NCI-H146 treated with DMSO at 0.1 percent for 48 hours (cell line): Measurements from ENCODE around the gene PLP1.
"Not testable (repeated sequence)": the region's sequence is repeated elsewhere in the genome, so short reads cannot be mapped to it uniquely, and the experiment has no call there.

ENCODE experiments used
- DNase-seq: peaks from one replicate; lab custom pipeline; 2025; ENCODE audit not compliant: unreplicated experiment; lab: John Stamatoyannopoulos, UW

PLP1 gene

DNA sequence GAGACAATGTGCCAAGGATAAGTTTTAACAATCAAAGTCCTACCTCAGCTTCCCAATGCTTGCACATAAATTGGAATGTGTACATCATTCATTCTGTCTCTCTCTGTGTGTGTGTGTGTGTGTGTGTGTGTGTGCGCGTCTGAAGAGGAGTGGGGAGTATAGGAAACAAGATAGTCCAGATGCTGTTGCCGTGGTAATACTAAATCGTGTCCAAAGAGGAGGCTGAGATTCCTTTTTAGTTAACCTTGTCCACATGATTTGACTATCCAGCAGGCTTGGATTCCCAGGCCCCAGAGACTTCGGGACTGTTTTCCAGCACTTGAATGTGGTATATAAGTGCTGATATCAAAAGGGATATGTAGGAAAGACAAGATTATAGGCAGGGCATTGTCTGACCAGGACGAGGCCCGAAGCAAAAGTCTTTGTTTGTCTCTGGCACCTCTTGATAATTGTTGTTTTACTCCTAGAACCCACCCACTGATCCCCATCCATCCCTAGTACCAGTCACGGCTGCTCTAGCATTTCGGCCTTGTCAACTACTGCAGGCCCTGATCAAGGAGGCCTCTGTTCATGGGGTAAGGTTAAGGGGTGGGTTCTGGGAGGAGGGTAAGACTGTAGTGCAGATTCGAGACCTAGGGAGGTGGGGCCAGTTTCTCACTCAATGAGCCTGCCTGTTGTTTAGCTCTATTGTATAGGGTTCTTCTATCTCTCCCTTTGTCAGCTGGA lies 3.9 kb downstream of the PLP1 start:
- DNase-seq, result no peak

DNA sequence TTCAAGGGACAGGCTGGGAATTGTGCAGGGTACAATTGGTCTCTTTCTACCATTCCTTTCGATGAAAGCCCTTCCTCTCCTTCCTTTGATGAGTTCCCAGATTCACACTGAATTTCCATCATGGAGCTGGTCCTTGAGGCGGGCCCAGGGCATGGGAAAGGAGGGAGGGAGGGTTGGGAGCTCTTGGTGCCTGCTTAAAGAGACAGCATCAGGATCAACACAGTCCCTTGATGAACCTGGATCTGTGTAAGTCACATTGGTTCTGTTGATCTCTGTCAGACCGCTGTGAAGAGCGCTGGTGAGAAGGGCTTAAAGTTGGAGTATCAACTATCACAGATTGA lies 4.4 kb downstream of the PLP1 start:
- DNase-seq, result no peak

DNA sequence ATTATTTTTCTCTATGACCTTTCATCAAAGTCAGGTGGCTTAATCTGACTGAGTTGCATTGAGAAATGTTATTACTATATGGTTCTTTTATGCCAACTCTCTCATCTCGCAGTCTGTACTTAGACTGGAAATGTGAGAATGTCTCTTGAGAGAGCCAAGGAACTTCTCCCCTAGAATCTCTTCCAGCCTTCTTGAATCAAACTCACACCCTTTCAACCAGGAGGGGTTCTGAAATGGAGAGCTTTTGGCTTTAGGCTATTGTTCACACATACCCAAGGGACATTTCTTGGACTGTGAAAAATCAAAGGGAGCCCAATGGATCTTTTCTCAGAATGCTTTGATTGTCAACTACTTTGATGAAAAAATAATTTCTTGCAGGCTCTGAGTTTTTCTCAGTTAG lies 5.1 kb downstream of the PLP1 start:
- DNase-seq, result no peak

GRCh38 chrX:103782640-103783039 lies 6.0 kb downstream of the PLP1 start:
- DNase-seq, result no peak

- no peak for DNase-seq
These were observed 6.6 kb downstream of the PLP1 start for GRCh38 chrX:103783196-103783595.

GRCh38 chrX:103783971-103784370 lies 7.3 kb downstream of the PLP1 start:
- DNase-seq, result no peak

- no peak for DNase-seq
These were observed 12.4 kb downstream of the PLP1 start for GRCh38 chrX:103789004-103789403.

- DNase-seq, result peak; percentile 81
These were observed 14.6 kb downstream of the PLP1 start for GRCh38 chrX:103791228-103791627.

DNA sequence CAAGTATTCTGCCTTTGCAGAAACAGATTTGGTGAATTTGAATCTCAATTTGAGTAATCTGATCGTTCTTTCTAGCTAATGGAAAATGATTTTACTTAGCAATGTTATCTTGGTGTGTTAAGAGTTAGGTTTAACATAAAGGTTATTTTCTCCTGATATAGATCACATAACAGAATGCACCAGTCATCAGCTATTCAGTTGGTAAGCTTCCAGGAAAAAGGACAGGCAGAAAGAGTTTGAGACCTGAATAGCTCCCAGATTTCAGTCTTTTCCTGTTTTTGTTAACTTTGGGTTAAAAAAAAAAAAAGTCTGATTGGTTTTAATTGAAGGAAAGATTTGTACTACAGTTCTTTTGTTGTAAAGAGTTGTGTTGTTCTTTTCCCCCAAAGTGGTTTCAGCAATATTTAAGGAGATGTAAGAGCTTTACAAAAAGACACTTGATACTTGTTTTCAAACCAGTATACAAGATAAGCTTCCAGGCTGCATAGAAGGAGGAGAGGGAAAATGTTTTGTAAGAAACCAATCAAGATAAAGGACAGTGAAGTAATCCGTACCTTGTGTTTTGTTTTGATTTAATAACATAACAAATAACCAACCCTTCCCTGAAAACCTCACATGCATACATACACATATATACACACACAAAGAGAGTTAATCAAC lies 15.3 kb downstream of the PLP1 start:
- no peak for DNase-seq

DNA sequence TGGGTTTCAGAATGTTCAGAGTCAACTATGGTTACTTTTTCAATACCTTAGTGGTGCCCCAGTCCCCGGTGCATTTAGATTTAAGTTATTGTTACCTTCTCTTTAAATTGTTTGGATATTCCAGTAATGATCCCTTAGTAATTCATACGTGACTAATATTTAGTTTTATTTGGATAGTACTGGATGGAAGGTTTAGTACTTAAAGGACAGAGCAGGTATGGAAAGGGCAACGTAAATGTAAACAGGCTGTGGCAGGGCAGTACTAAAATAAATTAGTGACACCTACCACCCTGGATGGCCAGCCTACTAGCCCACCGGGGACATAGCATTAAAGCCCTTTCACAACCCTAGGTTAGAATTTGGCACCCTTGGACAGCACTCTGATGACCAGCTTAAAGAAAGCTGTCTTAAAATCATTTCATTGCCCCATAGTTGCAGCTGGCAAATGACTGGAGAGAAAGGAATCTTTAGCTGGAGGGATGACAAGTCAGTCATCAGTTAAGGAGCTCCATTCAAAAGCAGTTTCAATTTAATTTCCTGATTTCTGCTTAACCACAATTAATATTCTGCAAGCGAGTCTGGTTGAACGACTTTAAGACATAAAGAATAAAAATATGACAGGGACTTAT lies 16.4 kb downstream of the PLP1 start:
- DNase-seq, result no peak

- no peak for DNase-seq
These were observed 16.9 kb downstream of the PLP1 start for GRCh38 chrX:103793545-103793940.

DNA sequence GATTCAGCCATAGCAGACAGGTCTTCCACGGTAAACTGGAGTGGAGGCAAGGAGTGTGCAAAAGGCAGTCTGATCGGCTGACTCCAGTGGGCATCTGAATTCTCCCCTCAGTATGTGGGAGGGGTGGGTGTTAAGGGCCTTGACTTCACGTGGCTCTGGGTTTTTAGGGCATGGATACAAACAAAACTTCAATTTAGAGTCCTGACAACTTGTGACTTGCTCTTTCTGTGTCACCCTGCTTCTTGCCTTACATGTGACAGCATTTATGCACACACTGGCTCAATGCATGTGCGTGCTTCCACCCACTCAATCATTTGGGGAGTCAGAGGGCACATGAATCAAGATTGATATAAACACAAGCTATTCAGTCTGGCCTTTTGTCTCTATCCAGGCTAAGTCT lies 17.5 kb downstream of the PLP1 start:
- no peak for DNase-seq

GRCh38 chrX:103797691-103798090 lies 21.1 kb downstream of the PLP1 start:
- no peak for DNase-seq

DNA sequence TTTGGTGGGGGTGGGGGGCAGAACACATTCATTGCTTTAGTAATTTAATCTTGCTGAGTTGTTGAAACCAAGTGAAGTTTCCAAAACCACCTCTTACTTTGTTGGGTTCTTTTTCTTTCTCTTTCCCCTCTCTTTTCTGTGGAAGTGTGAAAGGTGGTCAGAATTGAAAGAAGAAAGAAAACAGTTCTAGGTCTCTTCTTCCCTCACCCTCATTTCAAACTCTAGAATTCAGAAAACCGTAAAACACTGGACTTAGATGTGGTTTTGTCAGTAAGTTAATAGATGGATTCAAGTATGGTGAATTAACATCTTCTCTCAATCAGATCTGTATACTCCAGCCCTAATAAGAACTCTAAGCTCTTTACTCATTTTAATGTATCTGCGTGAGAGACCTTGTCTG lies 23.7 kb downstream of the PLP1 start:
- no peak for DNase-seq

DNA sequence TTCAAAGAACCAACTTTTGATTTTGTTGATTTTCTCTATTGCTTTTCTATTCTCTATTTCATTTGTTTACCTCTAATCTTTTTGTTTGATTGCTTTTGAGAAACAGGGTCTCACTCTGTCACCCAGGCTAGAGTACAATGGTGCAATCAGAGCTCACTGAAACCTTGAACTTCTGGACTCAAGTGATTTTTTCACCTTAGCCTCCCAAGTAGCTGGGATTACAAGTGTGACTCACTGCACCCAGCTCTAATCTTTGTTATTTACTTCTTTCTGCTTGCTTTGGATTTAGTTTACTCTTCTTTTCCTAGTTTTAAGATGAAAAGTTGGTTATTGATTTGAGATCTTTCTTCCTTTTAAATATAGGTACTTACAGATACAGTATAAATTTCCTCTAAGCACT lies 29.2 kb downstream of the PLP1 start:
- no peak for DNase-seq

DNA sequence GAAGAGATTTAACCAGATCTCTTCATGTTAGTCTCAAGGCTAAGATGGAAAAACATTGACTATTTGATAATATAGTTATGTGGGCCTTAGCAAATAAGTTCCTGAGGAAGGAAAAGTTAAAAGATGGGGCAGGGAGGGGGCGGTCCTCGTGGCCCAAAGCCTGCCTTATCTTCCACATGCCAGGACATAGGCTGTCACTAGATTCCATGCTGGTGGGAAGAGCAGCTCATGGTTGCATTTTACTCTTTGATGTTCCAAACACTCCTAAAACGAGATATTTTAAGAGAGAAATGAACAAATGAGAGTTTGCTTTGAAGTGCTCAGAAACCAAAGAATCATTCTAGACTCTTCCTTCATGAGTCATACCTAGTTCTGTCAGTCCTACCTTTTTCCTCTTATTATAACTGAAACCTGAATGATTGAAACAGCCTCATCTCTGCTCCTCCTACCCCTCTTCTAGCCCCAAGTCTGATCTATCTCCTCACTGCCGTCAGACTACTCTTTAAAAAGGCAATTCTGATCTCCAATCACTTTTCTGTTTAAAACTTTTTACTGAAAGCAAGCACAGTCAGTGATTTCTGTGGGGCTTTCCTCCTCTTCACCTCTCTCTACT lies 30.3 kb downstream of the PLP1 start:
- no peak for DNase-seq

GRCh38 chrX:103811858-103812257 lies 35.2 kb downstream of the PLP1 start:
- DNase-seq, result no peak

- not testable (repeated sequence) for DNase-seq
These were observed 40.5 kb downstream of the PLP1 start for GRCh38 chrX:103817101-103817500.

GRCh38 chrX:103817502-103817901 lies 40.9 kb downstream of the PLP1 start:
- DNase-seq, result no peak

GRCh38 chrX:103818842-103819619 lies 42.4 kb downstream of the PLP1 start:
- no peak for DNase-seq

DNA sequence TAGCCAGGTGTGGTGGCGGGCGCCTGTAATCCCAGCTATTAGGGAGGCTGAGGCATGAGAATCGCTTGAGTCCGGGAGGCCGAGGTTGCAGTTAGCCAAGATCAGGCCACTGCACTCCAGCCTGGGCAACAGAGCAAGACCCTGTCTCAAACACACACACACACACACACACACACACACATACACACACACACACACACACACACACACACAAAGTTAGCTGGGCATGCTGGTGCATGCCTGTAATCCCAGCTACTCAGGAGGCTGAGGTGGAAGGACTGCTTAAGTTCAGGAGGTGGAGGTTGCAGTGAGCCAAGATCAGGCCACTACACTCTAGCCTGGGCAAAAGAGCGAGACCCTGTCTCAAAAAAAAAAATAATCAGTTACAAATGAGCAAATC lies 44.2 kb downstream of the PLP1 start:
- not testable (repeated sequence) for DNase-seq
